Gastrocnemius medialis (tissue), 4 donors: Measurements from ENCODE around the gene SCN10A. TPM values are rescaled to one million over a fixed set of nuclear protein-coding genes. Genes with fewer than 3 reads are reported as not detected.

ENCODE experiments used
- ATAC-seq, 2 donors: fragments of 150-250 bp; one replicate each; pipeline ENCODE4 v1.9.1; 2016
- DNase-seq, 2 donors: peaks; one replicate each; pipeline ENCODE4 v3.0.0-alpha.2; 2019
- H3K27ac ChIP-seq, 4 donors: fragments of 200-600 bp; sonication (generic); 1 replicate in 1 of 4; 2 replicates in 3 of 4; pipeline ENCODE4 v1.5.1; 2016 to 2018; ENCODE audit warnings: mild to moderate bottlenecking in 2 of 4, moderate library complexity in 1 of 4
- H3K27me3 ChIP-seq, 3 donors: fragments of 200-600 bp; sonication (generic) in 2 of 3; 1 replicate in 1 of 3; 2 replicates in 2 of 3; pipeline versions ENCODE4 v1.5.1 to v1.6.0; 2016 to 2019; ENCODE audit warnings: mild to moderate bottlenecking in 1 of 3, moderate library complexity in 1 of 3
- H3K36me3 ChIP-seq, 2 donors: fragments of 200-600 bp; sonication (generic) in 1 of 2; one replicate each; pipeline ENCODE4 v1.5.1; 2017 to 2018
- H3K4me1 ChIP-seq, 2 donors: fragments of 200-600 bp; sonication (generic) in 1 of 2; one replicate each; pipeline ENCODE4 v1.5.1; 2016 to 2017; ENCODE audit warnings: mild to moderate bottlenecking in 2 of 2
- H3K4me3 ChIP-seq, 4 donors: fragments of 200-600 bp; sonication (generic) in 3 of 4; 1 replicate in 1 of 4; 2 replicates in 3 of 4; pipeline ENCODE4 v1.5.1; 2016 to 2019; ENCODE audit warnings: mild to moderate bottlenecking in 2 of 4
- H3K9me3 ChIP-seq, 3 donors: fragments of 200-600 bp; sonication (generic) in 2 of 3; 1 replicate in 1 of 3; 2 replicates in 2 of 3; pipeline ENCODE4 v1.5.1; 2016 to 2019
- POLR2A ChIP-seq, 2 donors: fragments of 450-650 bp; IDR thresholded peaks; one replicate each; pipeline ENCODE4 v1.6.1; 2017; ENCODE audit warnings: antibody characterized with exemption in 2 of 2, mild to moderate bottlenecking in 2 of 2, moderate library complexity in 2 of 2
- in situ Hi-C, 4 donors: fragments of 200-750 bp; cut with MboI; loops; one replicate each; pipeline versions ENCODE4 v1.15.0 to v1.8.0; 2017; ENCODE audit warnings: low sequenced_read_pairs in 4 of 4
- intact Hi-C: fragments of 100-400 bp; cut with DNase I; formaldehyde crosslinking; loops from one replicate; pipeline ENCODE4 v1.15.1; 2023; ENCODE audit warnings: low total_unique reads
- total RNA-seq, 4 donors: library from RNA; depleted of rRNA; stranded (reverse); fragments of >200 nt; gene quantifications; one replicate each; pipeline versions ENCODE4 v1.1.0 to v1.2.3, GENCODE V29; 2016
- TF ChIP-seq, protein P1 (sequence below), 5 experiments: fragments of 450-650 bp in 3 of 5; fragments of 200-600 bp in 2 of 5; sonication (generic) in 2 of 5; IDR thresholded peaks in 4 of 5; conservative IDR thresholded peaks in 1 of 5; 1 replicate in 4 of 5; 2 replicates in 1 of 5; pipeline ENCODE4 v1.5.1; 2016 to 2019; ENCODE audit warnings: antibody characterized with exemption in 5 of 5, mild to moderate bottlenecking in 3 of 5, moderate library complexity in 3 of 5

SCN10A gene
- total RNA-seq, 4 donors from 2014 or later: not detected

DNA sequence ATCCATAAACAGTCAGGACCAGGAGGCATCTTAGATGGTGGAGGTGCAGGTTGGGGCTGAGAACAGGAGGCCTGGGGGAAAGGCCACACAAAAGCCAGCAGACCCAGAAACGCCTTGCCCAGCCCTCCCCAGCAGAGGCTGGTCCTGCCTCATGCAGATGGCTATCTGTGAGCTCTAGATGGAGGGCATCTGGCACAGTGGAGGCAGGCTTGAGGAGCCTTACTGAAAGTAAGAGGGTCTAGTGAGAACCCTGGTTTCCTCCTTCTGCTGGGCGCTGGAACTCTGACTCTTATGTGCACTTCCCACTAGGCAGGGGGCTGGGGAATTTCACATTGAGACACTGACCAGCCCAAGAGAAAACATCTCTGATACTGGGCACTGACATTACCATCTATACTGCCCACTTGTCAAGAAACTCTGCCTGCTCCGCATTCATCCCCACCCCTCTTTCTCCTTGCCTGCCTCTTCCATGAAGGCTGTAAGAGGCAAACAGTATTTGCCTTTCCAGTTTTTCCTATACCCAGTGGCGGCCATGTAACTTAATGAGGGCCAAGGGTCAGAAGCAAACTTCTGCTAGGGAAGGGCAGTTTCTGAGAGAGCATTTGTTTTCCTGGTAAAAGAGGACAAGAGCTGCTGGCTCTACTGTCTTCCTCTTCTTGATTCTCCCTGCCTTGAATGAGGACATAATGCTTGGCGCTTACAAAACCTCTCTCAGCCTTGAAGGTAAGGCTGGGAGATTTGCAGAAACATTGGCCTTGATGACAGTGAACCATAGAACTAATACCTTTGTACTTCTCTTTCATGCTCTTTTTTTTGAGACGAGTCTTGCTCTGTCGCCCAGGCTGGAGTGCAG is 162.1 kb downstream of the SCN10A start:
- intact Hi-C loops: no loop called here
- Histone ChIP-seq H3K36me3 (no peaks in the 10 kb centered on the region), H3K4me3 (no peak overlapping the region), H3K9me3 (no peaks in the 10 kb centered on the region), H3K27me3 (peaks cover 9 to 18% (median 16%) of the 10 kb centered on the region in 3 donors), H3K4me1 (peaks cover 3 to 6% of the 10 kb centered on the region in 2 donors), H3K27ac (no peak overlapping the region)
- ATAC-seq (no peak), DNase-seq (no peak)
- in situ Hi-C loops: loop anchor here in 1 of 4 donors (5.0 kb wide), 1 partner anchor 132 kb away; no protein-coding TSS in a partner anchor
- TF ChIP-seq, protein P1, sequence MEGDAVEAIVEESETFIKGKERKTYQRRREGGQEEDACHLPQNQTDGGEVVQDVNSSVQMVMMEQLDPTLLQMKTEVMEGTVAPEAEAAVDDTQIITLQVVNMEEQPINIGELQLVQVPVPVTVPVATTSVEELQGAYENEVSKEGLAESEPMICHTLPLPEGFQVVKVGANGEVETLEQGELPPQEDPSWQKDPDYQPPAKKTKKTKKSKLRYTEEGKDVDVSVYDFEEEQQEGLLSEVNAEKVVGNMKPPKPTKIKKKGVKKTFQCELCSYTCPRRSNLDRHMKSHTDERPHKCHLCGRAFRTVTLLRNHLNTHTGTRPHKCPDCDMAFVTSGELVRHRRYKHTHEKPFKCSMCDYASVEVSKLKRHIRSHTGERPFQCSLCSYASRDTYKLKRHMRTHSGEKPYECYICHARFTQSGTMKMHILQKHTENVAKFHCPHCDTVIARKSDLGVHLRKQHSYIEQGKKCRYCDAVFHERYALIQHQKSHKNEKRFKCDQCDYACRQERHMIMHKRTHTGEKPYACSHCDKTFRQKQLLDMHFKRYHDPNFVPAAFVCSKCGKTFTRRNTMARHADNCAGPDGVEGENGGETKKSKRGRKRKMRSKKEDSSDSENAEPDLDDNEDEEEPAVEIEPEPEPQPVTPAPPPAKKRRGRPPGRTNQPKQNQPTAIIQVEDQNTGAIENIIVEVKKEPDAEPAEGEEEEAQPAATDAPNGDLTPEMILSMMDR (IDR thresholded peaks at IDR 0.05 in 4 of 5, conservative IDR thresholded peaks at IDR 0.05 in 1 of 5): no peak
- TF ChIP-seq POLR2A (IDR thresholded peaks at IDR 0.05): no peak

DNA sequence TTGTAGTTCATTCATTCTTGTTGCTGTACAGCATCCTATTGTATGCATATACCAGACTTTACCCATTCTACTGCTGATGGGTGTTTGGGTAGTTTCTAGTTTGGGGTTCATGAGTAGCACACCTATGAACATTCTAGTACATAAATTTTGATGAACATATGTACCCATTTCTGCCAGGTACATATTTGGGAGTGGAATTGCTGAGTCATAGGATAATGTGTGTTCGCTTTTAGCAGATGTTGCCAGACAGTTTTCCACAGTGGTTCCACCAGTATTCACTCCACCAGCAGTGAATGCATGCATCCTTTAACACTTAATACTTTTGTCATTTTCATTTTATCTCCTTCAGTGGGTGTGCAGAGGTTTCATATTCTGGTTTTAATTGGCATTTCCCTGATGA is 163.1 kb downstream of the SCN10A start:
- Histone ChIP-seq H3K36me3 (no peaks in the 10 kb centered on the region), H3K4me1 (peaks cover 6 to 10% of the 10 kb centered on the region in 2 donors), H3K4me3 (no peak overlapping the region), H3K27ac (no peak overlapping the region), H3K9me3 (no peaks in the 10 kb centered on the region), H3K27me3 (peaks cover 11 to 28% (median 20%) of the 10 kb centered on the region in 3 donors)
- in situ Hi-C loops (loop anchor here in 1 of 4 donors (5.0 kb wide), 1 partner anchor 131 kb away; no protein-coding TSS in a partner anchor), intact Hi-C loops (no loop called here)
- TF ChIP-seq, protein P1 (IDR thresholded peaks at IDR 0.05 in 4 of 5, conservative IDR thresholded peaks at IDR 0.05 in 1 of 5): no peak
- no peak for TF ChIP-seq POLR2A (IDR thresholded peaks at IDR 0.05)
- no peak for DNase-seq
- no peak for ATAC-seq

DNA sequence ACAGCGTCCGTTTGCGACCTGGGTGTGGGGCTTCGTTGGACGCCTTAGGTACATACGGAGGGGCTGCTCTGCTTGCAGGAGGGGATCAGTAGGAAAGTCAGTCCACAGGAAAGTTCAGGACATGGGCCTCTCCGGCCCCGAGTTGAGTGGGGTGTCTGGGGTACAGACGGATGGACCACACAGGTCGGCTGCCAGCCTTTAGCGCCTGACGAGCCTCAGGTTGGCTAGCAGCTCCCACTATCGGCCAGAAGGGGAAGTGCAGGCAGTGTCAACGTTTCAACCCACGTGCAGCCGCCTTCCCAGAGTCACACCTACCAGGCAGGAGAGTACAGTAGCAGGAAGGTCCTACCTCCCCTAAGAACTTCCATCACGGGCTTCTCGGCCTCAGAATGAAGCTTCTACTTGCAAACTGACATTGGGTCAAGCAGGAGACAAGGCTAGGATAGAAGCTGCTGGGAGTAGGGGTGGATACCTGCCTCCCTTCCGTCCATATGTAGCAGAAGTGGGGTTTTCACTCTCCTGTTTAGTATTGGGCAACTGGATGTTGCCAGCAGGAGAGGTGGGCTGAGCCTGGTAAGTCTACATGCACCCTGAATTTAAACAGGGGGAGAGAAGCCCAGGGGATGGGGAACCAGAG is 164.7 kb downstream of the SCN10A start:
- intact Hi-C loops: loop anchor here (1.0 kb wide), 2 partner anchors 130 to 155 kb away; partner anchors contain the start of gene EXOG
- peak; percentile 63 to 82 for ATAC-seq
- TF ChIP-seq, protein P1 (IDR thresholded peaks at IDR 0.05 in 4 of 5, conservative IDR thresholded peaks at IDR 0.05 in 1 of 5): peak; percentile 81 to 92 (median 89)
- no peak for TF ChIP-seq POLR2A (IDR thresholded peaks at IDR 0.05)

DNA sequence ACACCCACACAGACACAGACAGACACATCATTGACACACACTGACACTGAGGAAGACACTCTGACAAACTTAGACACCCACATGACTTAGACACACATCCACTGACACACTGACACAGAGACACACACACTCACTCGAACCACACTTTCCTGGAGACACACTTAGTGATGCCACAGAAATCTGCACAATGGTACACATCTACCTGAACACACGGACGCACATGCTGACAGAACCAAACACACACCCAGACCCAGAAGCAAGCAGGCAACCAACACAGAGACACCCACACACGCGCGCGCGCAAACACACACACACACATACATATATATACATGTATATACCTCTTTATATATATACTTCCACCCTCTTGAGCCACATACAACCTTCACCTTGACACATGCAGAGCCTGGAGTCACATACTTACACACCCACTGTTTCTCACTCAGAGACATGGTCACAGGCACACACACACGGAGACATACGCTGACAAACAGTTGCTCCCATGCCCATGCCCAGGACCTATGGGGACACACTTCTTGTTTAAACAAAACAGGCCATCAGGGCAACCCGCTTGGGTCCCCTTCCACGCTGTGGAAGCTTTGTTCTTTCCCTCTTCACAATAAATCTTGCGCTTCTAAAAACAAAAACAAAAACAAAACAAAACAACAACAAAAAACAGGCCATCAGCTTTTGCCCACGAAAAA is 165.6 kb downstream of the SCN10A start:
- H3K4me3 ChIP-seq: peak overlapping the region in 3 of 4 donors; percentile 39 to 50 (median 43)
- no peaks in the 10 kb centered on the region for H3K36me3 ChIP-seq
- no peak for TF ChIP-seq POLR2A (IDR thresholded peaks at IDR 0.05)
- TF ChIP-seq, protein P1 (IDR thresholded peaks at IDR 0.05 in 4 of 5, conservative IDR thresholded peaks at IDR 0.05 in 1 of 5): no peak
- H3K9me3 ChIP-seq: no peaks in the 10 kb centered on the region
- in situ Hi-C loops (loop anchor here in 1 of 4 donors (5.0 kb wide), 1 partner anchor 128 kb away; no protein-coding TSS in a partner anchor), intact Hi-C loops (no loop called here)
- H3K4me1 ChIP-seq: peaks cover 6 to 10% of the 10 kb centered on the region in 2 donors
- H3K27ac ChIP-seq: no peak overlapping the region
- peaks cover 19 to 25% (median 19%) of the 10 kb centered on the region in 3 donors for H3K27me3 ChIP-seq
- DNase-seq (no peak), ATAC-seq (no peak)

More for the DNA sequence above, 164.7 kb downstream of the SCN10A start:
- Histone ChIP-seq H3K9me3 (no peaks in the 10 kb centered on the region), H3K27ac (no peak overlapping the region), H3K4me1 (peaks cover 6 to 10% of the 10 kb centered on the region in 2 donors), H3K4me3 (peak overlapping the region in 1 of 4 donors; percentile 15), H3K27me3 (peaks cover 19 to 25% (median 24%) of the 10 kb centered on the region in 3 donors), H3K36me3 (no peaks in the 10 kb centered on the region)
- in situ Hi-C loops: loop anchor here in 1 of 4 donors (5.0 kb wide), 1 partner anchor 129 kb away; no protein-coding TSS in a partner anchor
- peak; percentile 29 to 34 for DNase-seq
